Gastrocnemius medialis (tissue), 4 donors: ENCODE results near the gene CD46.

Source experiments
- CTCF ChIP-seq, 5 experiments: fragments of 450-650 bp in 3 of 5; fragments of 200-600 bp in 2 of 5; sonication (generic) in 2 of 5; IDR thresholded peaks in 4 of 5; conservative IDR thresholded peaks in 1 of 5; 1 replicate in 4 of 5; 2 replicates in 1 of 5; pipeline ENCODE4 v1.5.1; 2016 to 2019; ENCODE audit warnings: antibody characterized with exemption in 5 of 5, mild to moderate bottlenecking in 3 of 5, moderate library complexity in 3 of 5
- POLR2A ChIP-seq, 2 donors: fragments of 450-650 bp; IDR thresholded peaks; one replicate each; pipeline ENCODE4 v1.6.1; 2017; ENCODE audit warnings: antibody characterized with exemption in 2 of 2, mild to moderate bottlenecking in 2 of 2, moderate library complexity in 2 of 2

- TF ChIP-seq CTCF (IDR thresholded peaks at IDR 0.05 in 4 of 5, conservative IDR thresholded peaks at IDR 0.05 in 1 of 5) = no peak
- no peak for TF ChIP-seq POLR2A (IDR thresholded peaks at IDR 0.05)
These were observed 14.7 kb downstream of the CD46 start for GRCh38 chr1:207766569-207766968.
